WERI-Rb-1 (cell line): ENCODE measurements around the gene NKAIN2.
"Not testable (repeated sequence)": the region's sequence is repeated elsewhere in the genome, so short reads cannot be mapped to it uniquely, and the experiment has no call there.

Source experiments
- DNase-seq: peaks from one replicate; pipeline ENCODE4 v3.0.0-alpha.2; 2020
- H3K27ac ChIP-seq: fragments of 250-450 bp; sonication (Bioruptor Pico); 2 replicates; pipeline ENCODE4 v1.5.1; 2020; ENCODE audit warnings: mild to moderate bottlenecking, moderate library complexity
- H3K27me3 ChIP-seq: fragments of 250-450 bp; sonication (Bioruptor Pico); 2 replicates; pipeline ENCODE4 v1.5.1; 2021; ENCODE audit warnings: mild to moderate bottlenecking, low read depth, moderate library complexity; ENCODE audit not compliant: insufficient read depth, severe bottlenecking
- H3K36me3 ChIP-seq: fragments of 250-450 bp; sonication (Bioruptor Pico); 2 replicates; pipeline ENCODE4 v1.5.1; 2020; ENCODE audit warnings: mild to moderate bottlenecking, moderate library complexity
- H3K4me3 ChIP-seq: 2 replicates; pipeline ENCODE4 v1.5.1; 2011; ENCODE audit warnings: low read depth, mild to moderate bottlenecking, control low read depth, low read length
- H3K9me3 ChIP-seq: fragments of 250-450 bp; sonication (Bioruptor Pico); 2 replicates; pipeline ENCODE4 v1.5.1; 2021; ENCODE audit warnings: mild to moderate bottlenecking, moderate library complexity; ENCODE audit not compliant: severe bottlenecking
- CTCF ChIP-seq: IDR thresholded peaks from 2 replicates; pipeline ENCODE4 v1.5.1; 2011; ENCODE audit warnings: low read depth, mild to moderate bottlenecking, control low read depth, inconsistent platforms, low read length

The NKAIN2 gene

GRCh38 chr6:123904228-123904627 lies 100.6 kb downstream of the NKAIN2 start:
- Histone ChIP-seq H3K27me3 (no peaks in the 10 kb centered on the region), H3K4me3 (no peak overlapping the region), H3K9me3 (no peaks in the 10 kb centered on the region), H3K36me3 (no peaks in the 10 kb centered on the region), H3K27ac (no peak overlapping the region)
- no peak for DNase-seq
- no peak for TF ChIP-seq CTCF

- no peaks in the 10 kb centered on the region for H3K27me3 ChIP-seq
- no peak overlapping the region for H3K4me3 ChIP-seq
- TF ChIP-seq CTCF = no peak
- H3K9me3 ChIP-seq = no peaks in the 10 kb centered on the region
- no peaks in the 10 kb centered on the region for H3K36me3 ChIP-seq
- DNase-seq = no peak
- no peak overlapping the region for H3K27ac ChIP-seq
Observed at GRCh38 chr6:123908797-123909196, 105.1 kb downstream of the NKAIN2 start.

- H3K4me3 ChIP-seq = no peak overlapping the region
- H3K27me3 ChIP-seq = no peaks in the 10 kb centered on the region
- no peaks in the 10 kb centered on the region for H3K9me3 ChIP-seq
- no peaks in the 10 kb centered on the region for H3K36me3 ChIP-seq
- no peak for TF ChIP-seq CTCF
- no peak for DNase-seq
- no peak overlapping the region for H3K27ac ChIP-seq
Observed at GRCh38 chr6:123909989-123910388, 106.3 kb downstream of the NKAIN2 start.

GRCh38 chr6:123913863-123914262 lies 110.2 kb downstream of the NKAIN2 start:
- no peaks in the 10 kb centered on the region for H3K27me3 ChIP-seq
- H3K4me3 ChIP-seq = no peak overlapping the region
- no peaks in the 10 kb centered on the region for H3K9me3 ChIP-seq
- no peak overlapping the region for H3K27ac ChIP-seq
- no peak for TF ChIP-seq CTCF
- no peaks in the 10 kb centered on the region for H3K36me3 ChIP-seq
- DNase-seq = no peak

DNA sequence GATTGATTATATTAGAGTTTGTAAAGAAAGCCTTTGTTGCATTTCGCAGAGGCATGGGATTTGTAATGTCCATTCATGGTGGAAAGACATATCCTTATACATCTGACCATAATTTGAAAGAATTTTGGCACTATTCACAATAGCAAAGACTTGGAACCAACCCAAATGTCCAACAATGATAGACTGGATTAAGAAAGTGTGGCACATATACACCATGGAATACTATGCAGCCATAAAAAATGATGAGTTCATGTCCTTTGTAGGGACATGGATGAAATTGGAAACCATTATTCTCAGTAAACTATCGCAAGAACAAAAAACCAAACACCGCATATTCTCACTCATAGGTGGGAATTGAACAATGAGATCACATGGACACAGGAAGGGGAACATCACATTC lies 119.7 kb downstream of the NKAIN2 start:
- H3K27me3 ChIP-seq, DNase-seq, H3K9me3 ChIP-seq, H3K4me3 ChIP-seq, H3K27ac ChIP-seq, H3K36me3 ChIP-seq: not testable (repeated sequence)

DNA sequence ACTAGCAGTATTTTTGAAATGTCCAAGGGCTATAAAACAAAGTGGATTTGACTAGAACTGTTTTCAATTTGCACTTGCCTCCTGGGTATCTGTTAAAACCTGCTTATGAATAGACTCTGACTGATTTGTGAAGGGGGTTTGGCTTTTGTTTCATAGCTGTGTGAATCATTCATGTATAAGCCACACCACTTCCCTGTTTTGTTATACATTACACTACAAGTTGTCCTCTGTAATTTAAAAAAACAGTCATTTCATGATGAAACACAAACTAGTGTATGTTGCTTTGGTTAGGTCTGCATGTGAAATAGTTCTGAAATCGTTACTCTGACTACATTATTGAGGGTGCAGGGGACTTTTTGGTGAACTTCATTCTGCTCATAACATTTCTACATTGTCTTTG lies 121.7 kb downstream of the NKAIN2 start:
- no peak for DNase-seq
- TF ChIP-seq CTCF = no peak
- Histone ChIP-seq H3K36me3 (no peaks in the 10 kb centered on the region), H3K27me3 (no peaks in the 10 kb centered on the region), H3K9me3 (no peaks in the 10 kb centered on the region), H3K27ac (no peak overlapping the region), H3K4me3 (no peak overlapping the region)
